D341Med (cell line): ENCODE data around the gene TOP2B.

Experiments used
- DNase-seq: peaks from one replicate; pipeline ENCODE4 v3.0.0; 2012; ENCODE audit warnings: low spot score

Gene TOP2B

DNA sequence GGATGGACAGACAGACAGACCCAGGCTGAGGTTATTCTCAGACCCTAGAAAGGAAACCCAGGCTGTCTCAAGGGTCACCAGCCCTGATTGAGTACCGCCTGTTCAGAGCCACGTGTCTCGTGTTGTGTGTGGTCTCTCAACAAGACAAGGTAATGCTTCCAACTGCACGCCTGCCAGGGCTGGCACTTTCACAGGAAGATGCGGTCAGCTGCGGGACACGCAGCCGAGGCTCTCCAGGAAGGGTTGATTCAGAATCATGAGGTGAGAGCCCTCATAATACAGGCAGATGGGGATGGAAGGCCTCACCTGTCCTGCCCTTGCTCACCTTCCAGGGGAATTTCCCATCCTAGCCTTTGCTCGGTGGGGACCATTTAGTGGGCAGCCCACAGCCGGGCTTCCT is 81.4 kb downstream of the TOP2B start:
- no peak for DNase-seq

DNA sequence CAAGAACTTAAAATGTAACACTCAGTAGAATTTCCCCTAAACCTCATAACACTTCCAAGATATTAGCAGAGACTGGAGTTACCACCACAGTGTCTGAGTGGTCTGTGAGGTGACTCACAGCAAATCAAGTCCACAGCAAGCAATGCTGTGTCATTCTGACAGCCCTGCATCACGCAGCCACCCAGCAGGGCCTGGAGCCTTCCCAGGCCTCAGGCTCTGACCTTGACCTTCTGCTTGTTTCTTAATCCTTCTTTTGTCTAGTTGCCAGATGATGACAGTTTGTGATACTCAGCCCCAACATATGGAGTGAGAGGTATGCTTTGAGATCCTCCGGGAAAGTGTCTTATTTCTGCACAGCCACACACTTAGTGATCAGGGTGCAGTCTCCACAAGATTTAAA is 82.5 kb downstream of the TOP2B start:
- DNase-seq = no peak

DNA sequence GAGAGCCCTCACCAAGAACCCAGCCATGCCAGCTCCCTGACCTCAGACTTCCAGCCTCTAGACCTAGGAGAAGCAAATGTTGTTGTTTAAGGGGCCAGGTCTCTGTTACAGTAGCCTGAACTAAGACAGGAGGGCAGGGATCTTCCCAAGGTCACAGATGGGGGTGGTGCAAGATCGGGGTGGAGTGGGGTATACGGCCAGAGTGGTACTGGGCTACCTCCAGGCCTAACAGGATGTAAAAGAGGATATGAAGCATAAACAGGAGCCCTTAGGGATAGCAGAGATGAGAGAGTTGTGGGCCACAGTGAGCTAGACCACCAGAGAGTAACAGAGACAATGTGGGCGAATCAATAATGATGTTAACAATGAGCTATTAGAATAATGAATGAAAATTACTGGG is 82.9 kb downstream of the TOP2B start:
- DNase-seq = no peak

DNA sequence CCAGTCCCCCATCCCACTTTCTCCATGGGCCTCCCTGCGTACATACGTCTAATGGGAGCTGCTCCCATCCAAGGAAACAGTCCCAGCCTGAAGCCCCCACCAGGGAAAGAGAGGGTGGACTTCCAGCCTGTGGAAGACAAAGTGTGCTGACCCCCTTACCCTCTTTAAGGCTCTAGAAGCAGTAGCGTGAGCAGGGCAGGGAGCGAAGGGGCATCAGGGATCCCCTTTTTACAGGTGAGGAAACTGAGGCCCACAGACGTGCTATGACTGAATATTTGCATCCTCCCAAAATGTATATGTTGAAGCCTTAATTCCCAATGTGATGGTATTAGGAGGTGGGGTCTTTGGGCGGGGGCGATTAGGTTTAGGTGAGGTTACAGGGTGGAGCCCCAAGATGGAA is 83.4 kb downstream of the TOP2B start:
- DNase-seq = no peak

DNA sequence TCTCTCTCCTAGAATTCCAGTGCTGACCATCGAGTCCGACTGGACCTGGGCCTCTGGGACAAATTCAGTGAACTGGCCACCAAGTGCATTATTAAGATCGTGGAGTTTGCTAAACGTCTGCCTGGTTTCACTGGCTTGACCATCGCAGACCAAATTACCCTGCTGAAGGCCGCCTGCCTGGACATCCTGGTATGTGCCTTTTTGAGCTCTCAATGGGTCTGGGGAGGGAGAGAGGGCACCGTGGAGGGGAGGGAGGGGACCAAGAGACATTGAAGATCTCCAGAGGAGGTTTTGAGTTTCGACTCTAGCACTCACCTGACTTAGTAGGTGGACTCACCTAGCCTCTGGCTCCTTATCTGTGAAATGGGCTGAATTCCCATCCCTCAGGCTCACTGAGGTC is 84.2 kb downstream of the TOP2B start:
- DNase-seq = no peak

DNA sequence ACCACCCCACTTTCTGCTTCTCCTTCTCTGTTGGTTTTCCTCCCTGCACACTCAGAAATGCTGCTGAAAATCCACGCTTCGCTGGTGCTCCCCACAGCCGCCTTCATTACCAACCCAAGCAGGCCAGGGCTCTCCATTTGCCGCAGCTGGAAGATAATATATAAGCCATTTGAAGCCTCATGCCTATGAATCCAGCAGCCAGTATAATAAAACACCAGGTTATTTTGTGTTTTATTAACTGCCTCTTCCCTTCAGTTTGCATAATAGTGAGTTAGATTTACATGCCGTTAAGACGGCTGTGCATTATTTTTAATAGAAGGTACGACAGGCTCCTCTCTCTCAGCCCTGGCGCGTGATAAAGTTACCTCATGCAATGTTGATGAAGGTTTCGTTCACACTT is 86.6 kb downstream of the TOP2B start:
- no peak for DNase-seq

DNA sequence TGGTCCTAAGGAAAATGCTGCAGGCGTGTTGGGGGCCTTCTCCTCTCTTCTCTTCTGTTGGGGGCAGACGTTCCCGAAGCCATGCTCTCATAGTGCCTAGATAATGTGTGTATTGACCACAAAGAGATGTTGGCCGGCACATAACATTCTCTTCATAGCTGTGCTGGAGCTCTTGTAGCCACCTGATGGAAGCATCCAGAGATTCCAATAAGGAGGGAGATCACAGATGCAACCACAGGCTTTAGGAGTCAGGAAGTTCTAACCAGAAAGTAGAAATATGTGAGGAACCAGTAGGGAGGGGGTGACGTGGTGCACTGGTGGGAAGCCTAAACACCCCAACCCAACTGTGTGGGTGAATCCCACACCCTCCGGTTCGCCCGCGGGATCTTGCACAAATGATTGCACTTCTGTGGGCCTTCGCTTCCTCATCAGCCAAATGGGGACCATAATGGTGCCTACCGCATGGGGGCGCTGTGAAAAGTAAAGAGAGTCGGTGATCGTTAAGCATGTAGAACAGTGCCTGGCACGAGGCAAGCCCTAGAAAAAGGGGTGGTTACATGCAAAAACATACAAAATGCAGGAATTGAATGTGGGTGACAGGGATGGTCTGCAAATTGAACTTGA is 87.8 kb downstream of the TOP2B start:
- no peak for DNase-seq

DNA sequence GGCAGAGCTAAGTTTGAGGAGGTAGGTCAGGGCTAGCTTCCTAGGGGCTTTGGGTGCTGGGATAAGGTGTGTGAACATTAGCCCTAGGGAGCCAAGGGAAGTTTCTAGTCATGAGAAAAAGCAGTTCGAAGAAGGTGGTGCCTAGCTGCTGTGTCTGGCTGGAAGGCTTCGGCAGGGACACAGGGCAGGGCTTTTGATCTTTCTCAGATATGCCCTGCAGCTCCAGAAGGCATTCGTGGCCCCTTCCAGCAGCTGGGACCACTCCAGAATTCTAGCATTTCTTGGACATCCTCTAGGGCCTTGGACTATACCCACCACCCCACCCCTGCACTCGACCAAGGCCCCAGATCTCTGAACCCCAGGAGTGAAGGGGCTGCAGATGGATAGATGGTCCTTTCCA is 88.6 kb downstream of the TOP2B start:
- no peak for DNase-seq

DNA sequence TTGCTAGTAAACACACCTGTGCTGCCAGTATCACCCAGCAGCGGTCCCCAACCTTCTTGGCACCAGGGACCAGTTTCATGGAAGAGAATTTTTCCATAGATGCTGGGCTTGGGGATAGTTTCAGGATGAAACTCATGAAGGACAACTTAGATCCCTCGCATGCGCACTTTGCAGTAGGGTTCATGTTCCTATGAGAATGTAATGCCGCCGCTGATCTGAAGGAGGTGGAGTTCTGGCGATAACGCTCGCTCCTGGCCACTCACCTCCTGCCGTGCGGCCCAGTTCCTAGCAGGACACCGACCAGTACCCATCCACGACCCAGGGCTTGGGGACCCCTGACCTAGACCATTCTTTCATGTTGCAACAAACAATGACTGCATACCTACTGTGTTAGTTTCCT is 89.7 kb downstream of the TOP2B start:
- DNase-seq = no peak

DNA sequence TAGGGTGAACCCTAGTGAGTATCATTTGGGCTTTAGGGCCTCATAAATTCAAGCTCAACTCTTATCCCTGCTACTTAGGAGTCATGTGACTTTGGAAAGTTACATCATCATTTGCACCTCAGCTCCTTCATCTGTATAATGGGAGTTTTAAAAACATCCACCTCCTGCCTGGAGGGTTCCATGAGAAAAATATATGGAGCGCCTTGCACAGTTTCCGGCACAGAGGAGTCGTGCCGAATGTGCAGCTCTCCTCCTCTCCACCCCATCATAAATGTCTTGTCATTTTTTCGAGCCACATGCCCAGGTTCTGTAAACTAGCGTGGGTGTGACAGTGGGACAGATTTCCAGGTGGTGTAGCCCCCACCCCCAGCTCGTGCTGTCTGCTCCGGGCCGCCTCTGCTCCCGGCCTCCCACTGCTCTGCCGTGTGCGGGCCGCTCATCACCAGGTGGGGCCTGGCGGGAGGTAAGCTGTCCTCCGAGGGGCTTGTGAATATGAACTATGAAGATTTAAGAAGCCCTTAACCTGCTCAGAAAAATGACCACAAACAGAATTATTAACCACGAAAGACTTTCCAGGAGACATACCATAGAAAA is 90.4 kb downstream of the TOP2B start:
- no peak for DNase-seq

DNA sequence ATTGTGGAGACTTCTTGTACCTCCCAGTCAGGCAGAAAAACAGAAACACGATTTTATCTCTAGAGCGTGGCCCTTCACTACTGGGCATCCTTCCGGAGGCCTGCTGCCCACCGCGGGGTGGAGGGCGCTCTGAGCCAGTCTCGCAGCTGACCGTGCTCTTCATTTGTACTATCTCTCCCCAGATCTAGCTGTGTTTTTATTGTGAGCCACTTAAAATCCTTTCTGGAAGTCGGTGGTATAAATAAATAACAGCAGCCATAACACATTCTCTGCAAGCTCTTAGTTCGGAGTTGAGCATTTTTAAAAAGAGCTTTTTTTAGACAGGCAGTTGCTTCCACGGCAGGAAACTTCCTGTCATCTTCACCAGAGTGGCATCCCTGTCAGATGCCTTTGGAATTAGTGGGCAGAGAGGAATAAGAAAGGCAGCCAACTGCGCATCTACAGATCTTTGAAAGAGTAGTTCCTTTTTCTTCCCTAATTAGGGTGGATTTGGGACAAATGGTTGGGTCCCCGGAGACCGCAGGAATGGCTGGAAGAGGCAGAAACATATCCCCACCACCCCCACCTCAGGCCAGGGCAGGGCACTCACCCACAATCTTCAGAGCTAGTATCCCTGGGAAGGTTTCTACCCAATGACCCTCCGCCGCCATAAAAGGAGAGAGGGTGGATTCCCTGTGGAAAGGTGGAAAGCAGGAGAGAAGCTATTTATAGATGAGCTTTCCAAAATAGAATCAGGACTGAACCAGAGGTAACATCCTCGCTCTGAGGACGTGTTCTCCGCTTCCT is 91.1 kb downstream of the TOP2B start:
- no peak for DNase-seq

DNA sequence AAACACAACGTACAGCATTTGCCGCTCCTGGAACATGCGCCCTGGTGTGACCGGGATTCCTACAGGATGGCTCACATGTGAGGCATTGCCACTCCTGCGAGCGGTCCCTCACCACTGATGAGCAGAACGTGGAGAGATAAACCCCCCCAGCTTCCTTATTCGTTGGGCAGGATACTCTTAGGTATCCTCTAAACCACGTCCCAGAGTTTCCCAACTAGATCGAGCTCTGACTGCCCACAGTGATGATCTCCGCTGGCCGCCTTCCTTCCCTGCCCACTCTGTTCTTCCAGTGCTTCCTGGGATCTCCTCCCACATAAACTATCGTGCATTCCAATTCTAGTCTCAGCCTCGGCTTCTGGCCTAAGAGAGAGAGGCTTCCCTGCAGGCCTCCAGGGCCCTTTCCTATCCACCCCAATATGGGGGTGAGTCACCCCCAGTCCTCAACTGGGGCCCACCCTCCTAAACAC is 91.8 kb downstream of the TOP2B start:
- no peak for DNase-seq

DNA sequence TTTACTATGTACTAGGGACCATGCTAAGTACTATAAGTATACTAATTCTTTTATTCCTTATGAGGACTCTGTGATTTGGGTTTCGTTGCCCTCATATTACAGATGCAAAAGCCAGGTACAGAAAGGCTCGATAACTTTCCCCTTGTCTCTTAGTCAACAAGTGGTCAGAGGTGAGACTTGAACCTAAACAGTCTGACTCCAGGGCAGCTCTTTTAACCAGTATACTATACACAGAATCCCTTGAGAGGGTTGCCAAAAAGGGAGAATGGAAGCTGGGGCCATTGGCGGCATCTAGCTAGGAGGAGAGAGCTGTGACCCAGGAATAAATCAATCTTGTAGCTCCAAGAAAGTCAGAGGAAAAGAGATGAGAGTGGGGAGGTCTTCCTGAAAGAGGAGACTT is 92.4 kb downstream of the TOP2B start:
- no peak for DNase-seq

DNA sequence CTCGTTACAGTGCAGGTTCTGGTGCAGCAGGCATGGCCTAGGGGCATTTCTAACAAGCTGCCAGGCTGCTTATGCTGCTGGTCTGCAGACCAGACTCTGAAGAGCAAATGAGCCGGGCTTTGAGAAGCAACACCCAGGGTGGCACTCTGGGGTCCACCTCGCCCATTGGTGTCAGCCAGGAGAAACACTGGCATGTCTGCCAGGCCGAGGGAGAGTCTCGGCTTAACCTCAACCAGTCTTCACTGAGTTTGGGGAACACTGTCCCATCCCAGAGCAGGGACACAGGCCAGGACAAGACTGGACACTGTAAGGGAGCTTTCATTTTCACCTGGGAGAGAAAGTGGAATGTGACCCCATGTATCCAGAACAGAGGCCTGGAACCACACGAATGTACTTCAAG is 93.4 kb downstream of the TOP2B start:
- no peak for DNase-seq

DNA sequence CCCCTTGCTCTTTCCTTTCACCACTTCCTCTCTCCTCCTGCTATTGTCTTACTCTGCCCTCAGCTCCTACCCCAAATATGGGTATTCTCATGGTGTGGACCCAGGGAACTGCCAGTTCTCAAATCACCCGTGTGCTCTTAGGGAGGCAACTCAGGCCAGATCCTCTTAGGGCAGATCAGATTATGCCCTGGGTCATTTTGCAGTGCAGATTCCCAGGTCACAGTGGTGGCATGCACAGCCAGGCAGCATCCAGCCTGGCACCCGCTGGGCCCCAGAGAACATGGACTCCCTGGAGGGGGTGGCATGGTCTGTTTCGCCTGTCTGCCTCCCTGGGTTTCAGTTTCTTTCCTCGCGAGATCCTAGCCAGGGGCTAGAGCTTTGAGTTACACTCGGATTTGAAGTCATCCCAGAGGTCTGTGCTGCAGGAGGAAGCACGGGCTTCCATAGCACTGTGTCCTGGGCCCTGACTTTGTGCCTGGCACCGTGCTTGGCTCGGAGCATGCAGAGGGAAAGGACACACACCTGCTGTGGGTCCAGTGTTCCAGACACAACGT is 96.1 kb downstream of the TOP2B start:
- no peak for DNase-seq

DNA sequence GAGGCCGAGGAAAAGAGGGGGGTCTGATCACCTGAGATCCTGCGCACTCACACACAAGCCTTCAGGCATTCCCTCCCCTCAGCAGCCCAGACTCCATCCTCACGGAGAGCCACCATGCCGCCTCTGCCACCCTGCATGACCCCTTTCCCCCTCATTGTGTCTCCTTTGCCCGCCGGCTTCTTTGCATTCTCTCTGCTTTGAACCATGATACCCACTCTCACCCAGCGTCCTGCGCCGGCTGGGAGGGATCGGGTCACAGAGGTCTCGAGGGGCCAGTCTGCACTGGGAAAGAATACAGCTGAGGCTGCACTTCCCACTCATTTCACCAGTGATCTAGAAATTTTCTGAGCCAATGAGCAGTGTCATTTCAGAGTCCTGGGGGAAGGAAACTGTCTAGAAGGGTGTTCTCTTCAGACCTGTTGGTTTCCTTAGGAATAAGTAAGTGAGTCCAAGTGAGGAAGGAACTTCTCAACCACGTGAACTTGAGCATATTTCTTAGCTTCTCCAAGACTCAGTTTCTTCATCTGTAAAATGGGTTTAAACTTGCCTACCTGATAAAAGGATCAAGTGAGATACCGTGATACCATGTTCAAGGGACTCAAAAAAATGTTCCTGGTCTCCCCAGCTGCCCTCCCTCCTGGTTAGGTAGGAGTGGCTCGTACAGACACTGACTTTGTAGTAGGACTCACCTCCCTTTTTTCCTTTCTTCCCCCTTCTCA is 96.7 kb downstream of the TOP2B start:
- no peak for DNase-seq

DNA sequence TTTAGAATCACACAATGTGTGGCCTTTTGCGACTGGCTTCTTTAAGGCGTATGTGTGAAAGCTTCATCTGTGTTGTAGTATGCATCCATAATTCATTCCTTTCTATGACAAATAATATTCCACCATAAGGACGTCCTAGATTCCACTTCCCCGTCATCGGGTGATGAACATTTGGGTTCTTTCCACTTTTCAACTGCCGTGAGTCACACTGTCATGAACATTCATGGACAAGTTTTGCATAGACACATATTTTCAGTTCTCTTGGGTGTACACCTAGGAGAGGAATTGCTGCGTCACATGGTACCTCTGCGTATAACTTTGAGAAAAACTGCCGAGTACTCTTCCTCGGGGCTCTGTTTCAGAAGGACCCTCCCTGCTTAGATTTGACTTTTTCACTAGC is 97.3 kb downstream of the TOP2B start:
- DNase-seq = no peak

DNA sequence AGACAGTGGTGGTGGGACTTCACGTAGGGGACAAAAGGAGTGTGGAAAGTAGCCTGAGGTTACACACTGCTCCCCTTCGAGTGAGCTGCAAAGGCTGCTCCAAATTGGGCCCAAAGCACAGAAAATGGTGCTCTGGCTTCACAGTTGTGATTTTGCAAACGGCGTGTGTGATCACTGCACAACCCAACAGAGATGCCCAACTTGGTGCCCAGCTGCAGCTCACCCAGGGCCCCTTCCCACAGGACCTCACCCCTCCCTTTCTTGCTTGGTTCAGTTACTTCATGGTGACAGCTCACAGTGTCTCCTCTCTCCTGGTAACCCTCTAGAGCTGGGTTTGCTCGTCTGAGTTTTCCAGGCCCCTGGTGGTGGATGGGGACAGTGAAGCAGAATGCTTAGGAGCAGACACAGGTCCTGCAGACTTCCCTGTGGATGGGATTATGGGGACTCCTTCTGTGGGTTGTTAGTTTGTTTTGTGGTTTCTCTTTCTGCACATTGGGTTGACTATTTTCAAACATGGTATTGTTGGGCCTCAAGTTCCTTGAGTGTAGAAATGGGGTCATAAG is 98.3 kb downstream of the TOP2B start:
- DNase-seq = no peak

DNA sequence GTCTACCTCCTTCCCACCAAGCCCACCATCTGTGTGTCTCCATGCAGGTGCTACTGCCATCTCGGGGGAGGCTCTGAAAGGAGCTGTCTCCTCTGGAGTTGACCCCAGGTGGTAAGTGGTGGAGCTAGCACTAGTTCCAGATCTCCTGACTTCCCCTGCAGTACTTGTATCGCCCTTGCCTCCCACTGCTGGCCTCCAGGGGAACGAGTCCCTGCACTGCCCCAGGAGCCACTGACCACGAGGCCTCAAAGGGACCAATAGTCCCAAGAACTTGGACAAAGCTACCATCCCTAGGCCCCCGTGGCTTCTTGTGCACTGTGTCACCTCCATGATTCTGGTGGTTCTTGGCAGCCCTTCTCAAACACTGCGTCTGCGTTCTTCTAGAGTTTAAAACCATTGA is 98.9 kb downstream of the TOP2B start:
- DNase-seq = no peak

DNA sequence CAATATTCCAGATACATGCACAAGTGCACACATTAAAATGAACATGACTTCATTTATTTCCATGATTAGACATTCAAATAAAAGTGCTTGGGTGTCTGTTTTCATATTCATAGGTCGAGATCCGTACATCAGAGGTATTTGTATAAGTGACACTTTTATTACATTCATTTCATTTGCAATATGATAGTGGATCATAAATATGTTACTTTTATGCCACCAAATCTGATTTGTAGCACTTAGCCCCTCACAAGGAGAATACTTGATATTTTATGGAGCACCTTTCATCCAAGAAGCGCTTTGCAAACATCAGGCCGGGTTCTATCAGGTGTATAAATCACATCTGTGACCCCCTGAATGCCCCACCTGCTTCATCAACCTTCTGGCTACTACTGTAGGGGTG is 100.6 kb downstream of the TOP2B start:
- DNase-seq = no peak

DNA sequence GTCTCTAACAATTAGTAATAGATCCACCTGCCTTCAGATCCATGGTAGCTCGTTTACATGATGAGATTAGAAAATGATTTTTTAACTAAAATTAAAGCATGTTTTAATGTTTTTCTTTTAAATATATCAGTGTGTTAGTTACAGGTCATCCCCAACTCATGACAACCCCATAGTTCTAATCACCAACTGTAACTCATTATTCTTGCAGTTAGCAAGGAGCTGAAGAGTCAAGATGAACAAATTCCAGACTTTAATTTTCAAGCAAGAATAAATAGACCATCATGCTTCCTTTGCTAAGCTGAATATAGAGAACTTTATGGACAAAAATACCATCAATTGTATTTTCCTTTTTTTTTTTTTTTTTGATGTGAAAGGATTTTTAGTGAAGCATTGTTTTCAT is 101.1 kb downstream of the TOP2B start:
- DNase-seq = no peak

DNA sequence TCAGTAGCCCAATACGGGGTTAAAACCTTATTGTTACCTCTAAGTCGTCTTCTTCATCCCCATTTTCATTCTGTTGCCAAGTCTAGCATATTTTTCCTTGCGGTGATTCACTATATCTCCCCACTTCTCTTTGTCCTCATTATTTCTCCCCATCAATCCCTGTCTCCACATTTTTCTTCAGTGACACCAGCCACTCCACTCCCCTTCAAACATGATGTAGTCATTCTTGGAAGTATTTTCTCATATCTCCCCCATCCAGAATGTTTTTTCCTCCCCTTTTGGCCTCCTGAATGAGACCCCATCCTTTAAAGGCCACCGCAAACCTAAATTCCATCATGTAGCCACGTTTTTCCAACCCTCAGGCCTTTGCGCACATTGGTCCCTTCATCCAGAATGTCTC is 105.9 kb downstream of the TOP2B start:
- DNase-seq = no peak
